OCI-M2 (cell line): ENCODE results near the gene CYP24A1.

Experiments
- DNase-seq: peaks from one replicate; lab custom pipeline; 2025; ENCODE audit not compliant: unreplicated experiment; lab: John Stamatoyannopoulos, UW

CYP24A1 gene

DNA sequence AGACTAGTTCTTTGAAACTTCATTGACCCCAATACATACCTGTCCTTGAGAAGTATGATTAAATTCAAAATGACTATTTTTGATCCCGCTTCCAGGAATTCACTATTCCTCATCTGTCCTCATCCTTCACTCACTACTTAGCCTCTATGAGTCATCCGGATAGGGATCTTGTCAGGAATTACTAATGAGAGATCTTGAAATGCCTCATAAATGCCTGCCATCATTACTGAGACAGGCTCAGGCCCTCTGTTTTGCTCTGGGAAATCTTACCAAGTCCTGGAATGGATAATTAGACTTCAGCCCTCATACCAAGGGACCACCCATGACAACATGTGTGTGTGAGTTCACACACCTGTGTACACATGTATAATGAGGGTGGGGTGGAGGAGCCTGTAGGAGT, 2.8 kb upstream of the CYP24A1 start:
- DNase-seq: no peak

DNA sequence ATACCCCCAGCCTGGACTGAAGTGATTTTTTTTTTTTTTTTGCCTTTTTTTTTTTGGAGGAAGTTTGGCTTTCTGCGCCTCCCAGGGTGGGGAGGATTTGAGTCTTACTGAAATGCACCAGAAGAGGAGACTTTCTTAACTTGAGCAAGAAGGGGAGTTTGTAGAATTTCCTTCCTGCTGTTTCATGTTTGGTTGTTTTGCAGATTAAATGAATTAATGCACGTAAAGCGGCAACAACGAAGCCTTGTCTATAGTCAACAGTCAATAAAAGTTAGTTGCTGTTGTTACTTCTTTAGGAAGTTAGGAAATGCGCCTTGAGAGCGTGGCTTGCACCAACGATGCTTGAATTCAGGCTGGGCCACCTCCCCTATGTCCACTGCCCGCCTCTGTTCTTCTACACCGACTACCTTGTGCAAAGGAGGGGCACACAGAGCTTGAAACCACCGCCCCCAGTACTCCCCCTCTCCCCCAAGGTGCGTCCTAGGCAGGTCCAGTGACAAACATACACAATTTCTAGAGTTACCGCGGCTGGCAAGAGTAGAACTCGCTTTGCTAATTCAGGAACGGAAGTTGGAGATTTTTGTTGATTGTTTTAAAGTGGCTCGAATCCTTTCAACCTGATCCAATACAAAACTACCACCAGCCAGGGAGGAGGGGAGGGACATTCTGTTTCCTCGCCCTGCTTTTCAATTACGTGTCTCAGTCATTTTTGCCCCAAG, 830 bp upstream of the CYP24A1 start:
- no peak for DNase-seq

DNA sequence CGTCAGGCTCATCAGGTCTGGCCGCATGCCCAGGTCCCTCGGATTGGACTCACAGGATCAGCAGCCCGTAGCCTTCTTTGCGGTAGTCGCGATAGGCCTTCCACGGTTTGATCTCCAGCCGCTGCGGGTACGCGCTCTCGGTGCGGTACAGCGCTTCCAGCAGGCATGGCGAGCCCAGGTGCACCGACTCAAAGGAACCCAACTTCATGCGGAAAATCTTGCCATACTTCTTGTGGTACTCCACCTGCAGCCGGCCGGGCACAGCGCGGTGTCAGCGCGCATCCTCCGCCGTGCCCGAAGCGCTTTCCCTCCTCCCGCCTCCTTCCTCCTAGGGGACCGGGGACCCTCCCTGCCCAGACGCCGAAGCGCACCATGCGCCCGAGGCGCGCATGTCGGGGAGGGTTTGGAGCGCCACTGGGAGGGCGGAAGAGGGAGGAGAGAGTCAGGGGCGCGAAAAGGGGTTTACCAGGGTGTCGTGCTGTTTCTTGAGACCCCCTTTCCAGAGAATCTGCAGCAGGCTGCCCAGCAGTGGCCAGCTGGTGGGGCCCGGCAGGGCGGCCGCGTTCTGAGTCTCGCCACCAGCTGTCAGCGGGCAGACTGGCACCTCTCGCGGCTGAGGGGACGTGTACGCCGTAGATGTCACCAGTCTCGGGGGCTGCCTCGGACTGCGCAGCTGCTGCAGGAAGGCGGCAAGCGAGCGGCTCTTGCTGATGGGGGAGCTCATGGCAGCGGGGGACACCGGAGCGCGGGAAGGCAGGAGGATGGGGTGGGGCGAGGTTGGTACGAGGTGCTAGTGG, 732 bp downstream of the CYP24A1 start:
- no peak for DNase-seq

DNA sequence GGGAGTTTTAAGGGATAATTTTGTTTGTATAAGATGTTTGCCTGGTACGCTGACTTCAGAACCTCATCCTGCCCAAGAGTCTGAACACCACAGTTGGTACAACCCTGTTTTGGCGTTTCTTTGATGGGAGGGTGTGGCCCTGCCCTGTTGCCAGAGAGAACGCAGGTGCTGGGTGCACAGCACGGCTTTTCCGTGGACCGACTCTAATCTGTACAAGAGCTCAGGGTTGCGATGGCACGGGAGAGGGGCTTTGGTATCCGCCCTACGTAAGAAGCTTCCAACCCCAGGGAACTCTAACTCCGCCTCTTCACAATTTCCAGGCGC, 1.3 kb downstream of the CYP24A1 start:
- DNase-seq: no peak

DNA sequence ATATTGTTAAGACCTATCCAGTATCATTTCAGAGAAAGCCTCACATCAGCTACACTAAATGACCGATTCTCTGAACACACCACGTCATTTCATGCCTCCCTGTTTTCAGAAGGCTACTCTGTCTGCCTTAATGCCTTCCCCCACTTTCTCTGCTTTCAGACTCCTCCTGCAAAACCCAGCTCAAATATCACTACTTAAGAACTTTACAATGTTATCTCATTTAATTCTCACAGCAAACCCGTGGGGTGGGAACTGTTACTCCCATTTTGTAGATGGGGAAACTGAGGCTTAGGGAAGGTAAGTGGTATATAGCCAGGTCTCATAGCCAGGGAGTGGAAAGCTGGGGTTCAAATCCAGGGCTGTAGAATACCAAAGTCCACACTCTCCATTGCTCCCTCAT, 2.8 kb downstream of the CYP24A1 start:
- no peak for DNase-seq

DNA sequence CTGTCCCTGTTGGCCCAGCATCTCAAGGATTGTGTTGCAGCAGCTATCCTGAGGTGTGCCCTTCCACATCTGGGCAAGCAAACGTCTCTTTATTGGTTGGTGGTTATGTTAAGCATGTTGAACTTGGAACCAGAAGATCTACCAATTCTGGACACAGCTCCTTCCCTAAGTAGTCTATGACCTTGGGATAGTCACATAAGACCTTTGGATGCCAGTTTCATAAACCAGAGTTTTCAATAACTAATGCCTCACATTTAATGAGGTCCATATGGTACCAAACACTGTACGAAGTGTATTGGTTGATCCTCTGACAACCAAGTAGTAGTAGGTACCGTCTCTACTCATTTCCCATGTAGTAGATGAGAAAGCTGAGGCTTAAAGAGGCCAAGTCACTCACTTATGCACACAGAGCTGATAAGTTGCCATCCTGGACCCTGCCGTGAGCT, 3.7 kb downstream of the CYP24A1 start:
- no peak for DNase-seq

DNA sequence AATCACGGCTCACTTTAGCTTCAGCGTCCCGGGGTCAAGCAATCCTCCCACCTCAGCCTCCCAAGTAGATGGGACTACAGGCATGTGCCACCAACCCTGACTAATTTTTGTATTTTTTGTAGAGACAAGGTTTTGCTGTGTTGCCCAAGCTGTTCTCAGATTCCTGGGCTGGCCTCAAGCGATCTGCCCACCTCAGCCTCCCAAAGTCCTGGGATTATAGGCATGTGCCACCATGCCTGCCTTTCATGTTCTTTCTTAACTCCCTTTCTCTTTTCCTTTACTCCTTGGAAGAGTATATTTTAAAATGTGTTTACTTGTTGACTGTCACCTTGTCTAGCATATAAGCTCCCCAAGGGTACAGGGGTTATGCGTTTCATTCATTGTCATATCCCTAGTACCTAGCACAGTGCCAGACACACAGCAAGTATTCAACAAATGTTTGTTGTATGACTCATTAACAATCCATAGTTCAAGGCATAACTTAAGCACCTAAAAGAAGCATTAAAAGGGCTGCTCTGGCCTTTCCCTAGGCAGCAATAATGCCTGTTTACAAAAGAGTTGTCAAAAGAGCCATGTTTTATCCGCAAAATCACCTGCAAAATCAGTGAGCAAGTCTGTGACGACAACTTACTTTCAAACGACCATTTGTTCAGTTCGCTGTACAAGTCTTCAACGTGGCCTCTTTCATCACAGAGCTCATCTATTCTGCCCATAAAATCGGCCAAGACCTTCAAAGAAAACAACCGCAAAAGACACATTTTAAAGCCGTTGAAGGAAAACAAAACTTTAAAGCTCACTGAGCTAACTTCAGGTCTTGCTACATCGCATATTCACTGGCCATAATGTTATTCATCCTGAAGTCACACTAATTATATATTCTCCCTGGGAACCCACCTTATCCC, 4.6 kb downstream of the CYP24A1 start:
- no peak for DNase-seq

DNA sequence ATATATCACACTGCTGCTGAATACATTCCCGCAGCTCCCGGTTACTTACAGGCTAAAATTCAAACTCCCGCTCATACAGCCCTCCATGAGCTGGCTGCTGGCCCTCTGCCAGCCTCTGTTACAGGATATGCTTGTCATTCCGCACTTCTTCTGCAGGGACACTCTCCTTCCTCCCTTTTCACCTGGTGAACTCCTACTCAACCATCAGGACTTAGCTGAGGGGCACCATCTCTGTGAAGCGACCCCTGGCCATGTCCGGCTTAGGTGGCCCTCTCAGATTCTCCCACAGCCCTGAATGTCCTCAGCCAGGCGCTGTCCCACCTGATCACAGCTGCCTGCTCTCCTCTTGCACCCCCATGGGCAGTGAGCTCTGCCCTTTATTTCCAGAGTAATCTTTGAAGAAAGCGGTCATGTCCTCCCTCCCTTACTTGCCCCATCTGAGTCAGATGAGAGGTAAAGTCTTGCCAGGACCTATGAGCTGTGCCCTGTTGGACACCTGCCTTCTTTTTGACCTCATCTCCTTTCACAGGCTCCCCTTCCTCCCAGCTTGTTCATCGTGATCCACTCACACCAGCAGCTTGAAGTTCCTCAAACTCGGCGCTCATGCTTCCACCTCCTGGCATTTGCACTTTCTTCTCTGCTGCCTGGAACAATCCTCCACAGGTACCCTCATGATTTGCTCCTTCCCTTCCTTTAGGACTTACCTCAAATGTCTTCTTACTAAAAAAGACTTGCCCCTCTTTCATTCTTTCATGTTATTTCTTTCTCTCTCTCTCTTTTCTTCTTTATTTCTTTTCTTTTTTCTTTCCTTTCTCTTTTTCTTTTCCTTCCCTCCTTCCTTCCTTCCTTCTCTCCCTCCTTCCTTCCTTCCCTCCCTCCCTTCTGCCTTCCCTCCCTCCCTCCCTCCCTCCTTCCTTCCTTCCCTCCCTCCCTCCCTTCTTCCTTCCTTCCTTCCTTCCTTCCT, 5.6 kb downstream of the CYP24A1 start:
- no peak for DNase-seq

DNA sequence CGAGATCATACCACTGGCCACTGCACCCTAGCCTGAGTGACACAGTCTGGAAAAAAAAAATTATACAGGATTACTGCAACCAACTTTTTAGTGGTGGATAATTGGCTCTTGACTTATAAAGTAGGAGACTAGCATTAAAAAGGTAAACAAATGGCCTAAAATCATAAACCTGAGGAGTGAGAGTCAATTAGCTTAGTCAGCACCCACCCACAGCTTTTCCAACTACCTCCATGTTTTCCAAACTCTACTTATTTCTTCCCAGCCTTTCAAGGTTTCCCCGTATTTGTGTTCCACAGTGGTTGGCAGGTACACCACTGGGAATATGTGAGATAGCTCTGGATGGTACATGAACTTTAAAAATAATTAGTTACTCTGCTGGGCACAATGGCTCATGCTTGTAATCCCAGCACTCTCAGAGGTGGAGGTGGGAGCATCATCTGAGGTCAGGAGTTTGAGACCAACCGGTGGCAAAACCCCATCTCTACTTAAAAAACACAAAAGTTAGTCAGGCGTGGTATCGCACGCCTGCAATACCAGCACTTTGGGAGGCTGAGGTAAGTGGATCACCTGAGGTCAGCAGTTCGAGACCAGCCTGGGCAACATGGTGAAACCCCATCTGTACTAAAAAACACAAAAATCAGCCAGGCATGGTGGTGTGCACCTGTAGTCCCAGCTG, 6.7 kb downstream of the CYP24A1 start:
- no peak for DNase-seq

DNA sequence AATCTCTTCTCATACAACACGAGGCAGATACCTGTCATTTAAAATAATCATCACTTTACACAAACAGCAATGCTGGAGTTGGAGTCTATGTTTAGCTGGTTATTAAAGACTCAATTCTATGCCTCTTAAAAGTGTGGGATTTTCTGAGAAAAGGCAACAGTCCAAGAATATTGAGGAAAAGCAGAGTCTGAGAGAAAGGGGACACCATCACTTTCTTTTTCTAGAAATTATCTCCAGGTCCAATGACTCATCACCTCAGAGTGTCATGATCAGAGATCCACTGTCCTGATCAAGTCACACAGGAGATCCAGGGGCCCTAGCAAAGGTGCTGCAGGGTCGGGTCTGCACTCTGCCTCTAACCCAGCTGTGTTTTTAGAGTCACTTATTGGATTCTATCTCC, 8.0 kb downstream of the CYP24A1 start:
- no peak for DNase-seq

DNA sequence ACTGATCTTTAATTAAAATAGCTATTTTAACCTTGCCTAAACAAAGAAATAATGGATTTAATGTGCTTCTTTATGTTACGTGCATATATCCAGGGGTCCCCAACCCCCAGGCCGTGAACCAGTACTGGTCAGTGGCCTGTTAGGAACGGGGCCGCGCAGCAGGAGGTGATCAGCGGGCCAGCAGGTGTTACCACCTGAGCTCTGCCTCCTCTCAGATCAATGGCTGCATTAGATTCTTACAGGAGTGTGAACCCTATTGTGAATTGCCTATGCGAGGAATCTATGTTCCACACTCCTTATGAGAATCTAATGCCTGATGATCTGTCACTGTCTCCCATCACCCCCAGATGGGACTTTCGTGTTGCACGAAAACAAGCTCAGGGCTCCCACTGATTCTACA, 8.8 kb downstream of the CYP24A1 start:
- no peak for DNase-seq

DNA sequence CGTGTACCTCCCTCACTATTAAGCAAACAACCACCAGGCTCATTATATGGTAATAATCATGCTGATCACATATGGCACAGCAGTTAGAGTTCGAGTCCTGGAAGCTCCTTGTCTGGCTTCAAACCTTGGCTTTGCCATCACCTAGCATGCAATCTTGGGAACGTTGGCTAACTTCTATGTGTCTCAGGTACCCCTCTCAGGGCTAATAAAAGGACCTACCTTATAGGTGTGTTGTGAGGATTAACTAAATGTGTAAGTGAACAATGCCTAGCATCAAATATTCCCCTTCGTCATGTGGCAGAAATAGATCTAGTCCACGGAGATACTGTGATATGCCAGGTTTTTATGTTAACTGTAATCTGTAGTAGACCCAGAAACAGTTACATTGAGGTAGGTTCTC, 10.4 kb downstream of the CYP24A1 start:
- DNase-seq: no peak

DNA sequence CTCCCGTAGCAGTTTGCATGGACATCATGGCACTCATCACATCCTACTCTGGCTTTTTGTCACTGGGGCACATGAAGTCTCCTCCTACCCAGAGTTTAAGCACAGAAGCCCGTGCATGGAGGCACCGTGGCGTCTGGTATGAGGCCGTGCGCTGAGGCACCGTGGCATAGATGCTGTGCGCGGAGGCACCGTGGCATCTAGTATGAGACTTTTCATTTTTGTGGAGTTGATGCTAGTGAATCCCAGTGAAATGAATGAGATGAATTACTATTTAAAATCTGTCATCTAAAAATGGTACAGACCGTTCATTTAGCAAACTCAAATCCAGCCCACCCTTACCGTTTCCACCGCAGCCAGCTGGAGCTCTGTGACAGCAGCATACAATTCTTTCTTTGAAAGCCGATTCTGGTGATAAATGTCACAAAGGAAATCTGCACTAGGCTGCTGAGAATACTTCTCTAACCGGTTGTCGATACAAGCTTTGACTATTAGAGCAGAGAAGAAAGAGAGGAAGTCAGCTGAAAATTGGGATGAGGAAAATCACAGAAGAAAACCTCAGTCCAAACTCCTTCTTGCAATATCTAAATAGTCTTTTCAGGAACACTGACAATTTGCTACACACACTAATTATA, 11.3 kb downstream of the CYP24A1 start:
- no peak for DNase-seq

DNA sequence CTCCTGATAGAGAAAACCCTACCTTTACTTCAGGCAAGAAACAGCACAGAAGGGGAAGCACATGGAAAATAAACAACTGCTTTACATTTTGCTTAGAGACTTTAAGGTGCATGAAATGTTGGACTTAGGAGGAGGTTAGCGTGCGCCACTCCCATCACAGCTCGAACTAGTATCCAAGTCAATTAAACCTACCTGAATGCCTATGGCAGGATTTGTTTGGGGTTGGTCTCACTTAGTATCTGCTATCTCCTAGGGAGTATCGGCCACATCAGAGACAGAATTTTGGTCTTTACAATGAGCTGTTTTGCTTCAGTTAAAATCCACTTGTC, 12.0 kb downstream of the CYP24A1 start:
- no peak for DNase-seq

DNA sequence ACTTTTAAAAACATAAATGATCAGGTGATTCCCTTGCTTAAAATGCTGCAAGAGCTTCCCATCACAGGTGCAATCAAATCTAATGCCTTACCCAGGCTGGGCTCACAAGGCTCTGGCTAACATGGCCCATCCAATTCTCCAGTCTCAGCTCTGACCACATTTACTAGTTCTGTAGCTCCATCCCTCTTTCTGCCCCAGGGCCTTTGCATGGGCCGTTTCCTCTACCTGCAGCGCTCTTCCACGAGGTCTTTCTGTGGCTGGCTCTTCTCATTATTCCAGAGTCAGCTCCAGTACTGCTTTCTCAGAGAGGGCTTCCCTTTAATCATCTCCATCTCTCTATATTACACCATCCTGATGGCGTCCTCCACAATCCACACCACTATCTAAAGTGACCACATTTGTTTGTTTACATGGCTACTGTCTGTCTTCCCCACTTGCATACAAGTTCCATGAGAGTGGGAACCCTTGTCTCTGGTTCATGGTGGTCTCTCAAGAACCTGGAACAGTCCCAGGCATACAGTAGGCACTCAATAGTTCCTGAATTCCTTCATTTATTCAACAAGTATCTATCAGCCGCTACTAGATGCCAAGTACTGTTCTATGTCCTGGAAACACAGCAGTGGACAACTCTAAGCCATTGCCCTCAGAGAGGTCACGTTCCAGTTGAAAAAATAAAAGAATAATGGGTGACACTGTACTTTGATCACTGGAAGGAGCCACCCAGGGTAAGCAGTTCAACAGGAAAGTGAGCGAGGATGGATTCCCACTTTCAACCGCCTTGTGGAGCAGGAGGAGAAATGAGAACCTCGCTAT, 12.6 kb downstream of the CYP24A1 start:
- no peak for DNase-seq

DNA sequence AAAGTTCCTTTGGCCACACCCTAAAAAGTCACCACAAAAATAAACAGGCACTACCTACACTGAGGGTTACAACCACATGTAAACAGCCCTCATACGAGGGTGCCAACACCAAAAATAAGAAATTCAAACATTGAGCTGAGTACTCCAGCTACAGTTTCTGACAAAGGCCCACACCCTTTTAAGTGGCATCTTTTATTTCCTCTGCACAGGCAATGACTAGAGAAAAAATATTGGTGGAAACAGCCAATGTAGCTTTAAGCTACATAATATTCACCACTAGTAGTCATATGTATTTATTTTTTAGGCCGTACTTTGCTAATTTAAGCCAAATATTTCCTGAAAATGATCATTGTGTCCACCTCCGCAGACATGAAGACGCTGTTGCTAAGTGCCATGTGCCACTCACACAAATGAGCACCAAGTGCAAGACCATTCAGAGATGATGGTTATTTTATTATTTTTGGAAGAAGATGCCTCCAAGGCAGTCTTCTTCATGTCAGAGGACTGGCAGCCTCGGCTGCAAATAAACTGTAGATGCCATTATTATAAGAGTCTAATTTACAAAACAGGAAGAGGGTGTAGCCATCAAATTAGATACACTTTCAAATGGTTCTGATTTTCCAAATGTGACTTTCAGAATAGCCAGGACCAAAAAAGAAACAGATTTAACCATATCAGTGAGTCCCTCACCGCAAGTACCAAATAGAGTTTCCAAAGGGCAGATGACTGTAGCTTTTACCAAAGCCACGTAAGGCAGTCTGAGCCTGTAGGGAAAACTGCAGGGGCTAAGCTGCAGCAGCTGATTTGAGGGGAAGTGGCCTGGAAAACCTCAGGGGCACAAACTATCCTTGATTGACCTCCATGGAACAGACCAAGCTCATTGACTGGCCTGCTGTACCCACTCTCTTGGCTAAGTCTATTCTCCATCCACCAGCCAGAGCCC, 13.4 kb downstream of the CYP24A1 start:
- DNase-seq: no peak

DNA sequence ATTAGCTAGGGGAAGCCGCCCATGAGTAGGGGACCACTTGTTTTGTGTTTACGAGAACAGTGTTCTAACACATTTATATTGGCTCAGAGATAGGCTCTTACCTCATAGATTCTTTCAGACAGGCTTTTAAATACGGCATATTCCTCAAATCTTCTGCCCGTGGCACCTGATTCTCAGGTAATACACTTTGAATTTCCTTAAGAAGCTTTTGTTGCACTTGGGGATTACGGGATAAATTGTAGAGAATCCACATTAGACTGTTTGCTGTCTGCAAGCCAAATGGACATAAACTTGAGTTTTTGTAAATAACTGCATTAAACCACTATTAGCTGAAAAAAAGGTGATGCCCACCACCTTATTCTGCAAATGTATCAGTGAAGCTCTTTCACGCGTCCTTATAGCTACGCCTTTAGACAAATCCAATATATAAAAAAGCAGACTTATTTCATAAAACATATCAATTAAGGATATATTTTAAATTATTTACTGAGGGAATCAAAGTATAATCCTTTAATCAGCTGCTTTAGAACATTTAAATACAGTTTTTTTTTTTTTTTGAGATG, 14.8 kb downstream of the CYP24A1 start:
- no peak for DNase-seq
